GM21737 (cell line): ENCODE measurements around the gene MUC5B.
A peak's percentile ranks its signal among the peaks of the same experiment; 100 is the strongest.
"Not testable (repeated sequence)": the region's sequence is repeated elsewhere in the genome, so short reads cannot be mapped to it uniquely, and the experiment has no call there.

Experiments used
- ATAC-seq: cut with Tn5 transposase; IDR thresholded peaks from one replicate; pipeline ENCODE4 v1.9.1; 2021; ENCODE audit warnings: mild to moderate bottlenecking, moderate library complexity; ENCODE audit not compliant: unreplicated experiment

The MUC5B gene

DNA sequence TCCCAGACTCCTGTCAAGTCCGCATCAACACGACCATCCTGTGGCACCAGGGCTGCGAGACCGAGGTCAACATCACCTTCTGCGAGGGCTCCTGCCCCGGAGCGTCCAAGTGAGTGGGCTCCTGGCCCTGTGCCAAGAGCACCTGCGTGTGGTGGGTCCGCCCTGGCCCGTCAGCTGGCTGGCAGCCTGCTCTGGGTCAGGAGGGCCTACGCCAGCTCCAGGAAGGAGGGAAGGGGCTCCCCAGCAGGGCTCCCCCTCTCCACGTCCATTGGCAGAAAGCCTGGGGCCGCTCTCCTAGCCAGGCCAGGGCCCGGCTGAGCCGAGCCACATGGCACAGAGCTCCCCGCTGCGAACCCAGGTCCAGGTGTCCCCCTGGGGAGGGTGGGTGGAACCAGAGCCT lies 37.8 kb downstream of the MUC5B start:
- no peak for ATAC-seq

DNA sequence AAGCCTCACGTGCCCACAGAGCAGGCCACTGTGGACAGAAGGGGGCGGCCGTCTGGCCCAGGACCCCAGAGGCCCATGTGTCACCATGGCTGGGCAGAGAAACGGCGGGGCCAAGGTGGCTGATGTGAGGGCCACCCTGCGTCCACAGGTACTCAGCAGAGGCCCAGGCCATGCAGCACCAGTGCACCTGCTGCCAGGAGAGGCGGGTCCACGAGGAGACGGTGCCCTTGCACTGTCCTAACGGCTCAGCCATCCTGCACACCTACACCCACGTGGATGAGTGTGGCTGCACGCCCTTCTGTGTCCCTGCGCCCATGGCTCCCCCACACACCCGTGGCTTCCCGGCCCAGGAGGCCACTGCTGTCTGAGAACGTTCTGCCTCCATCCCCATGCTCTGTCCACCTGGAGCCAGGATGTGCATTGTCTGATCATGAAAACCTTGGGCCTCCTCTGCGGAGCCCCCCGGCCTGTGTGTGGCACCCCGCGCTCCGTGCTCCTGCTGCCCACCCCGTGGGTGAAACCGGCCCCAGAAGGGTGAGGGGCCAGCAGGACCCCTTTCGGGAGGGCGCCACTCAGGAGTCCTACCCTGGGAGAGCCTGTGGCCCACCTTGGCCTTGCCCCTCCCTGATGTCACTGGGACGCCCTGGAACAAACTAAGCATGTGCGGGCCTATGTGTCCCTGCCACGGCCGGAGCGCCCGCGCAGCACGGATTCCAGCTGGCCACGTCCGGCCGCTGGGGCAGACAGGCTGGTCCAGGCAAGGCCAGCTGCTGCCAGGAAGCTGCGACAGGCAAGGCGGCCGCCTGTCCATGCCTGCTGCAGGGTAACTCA lies 38.6 kb downstream of the MUC5B start:
- ATAC-seq = no peak

DNA sequence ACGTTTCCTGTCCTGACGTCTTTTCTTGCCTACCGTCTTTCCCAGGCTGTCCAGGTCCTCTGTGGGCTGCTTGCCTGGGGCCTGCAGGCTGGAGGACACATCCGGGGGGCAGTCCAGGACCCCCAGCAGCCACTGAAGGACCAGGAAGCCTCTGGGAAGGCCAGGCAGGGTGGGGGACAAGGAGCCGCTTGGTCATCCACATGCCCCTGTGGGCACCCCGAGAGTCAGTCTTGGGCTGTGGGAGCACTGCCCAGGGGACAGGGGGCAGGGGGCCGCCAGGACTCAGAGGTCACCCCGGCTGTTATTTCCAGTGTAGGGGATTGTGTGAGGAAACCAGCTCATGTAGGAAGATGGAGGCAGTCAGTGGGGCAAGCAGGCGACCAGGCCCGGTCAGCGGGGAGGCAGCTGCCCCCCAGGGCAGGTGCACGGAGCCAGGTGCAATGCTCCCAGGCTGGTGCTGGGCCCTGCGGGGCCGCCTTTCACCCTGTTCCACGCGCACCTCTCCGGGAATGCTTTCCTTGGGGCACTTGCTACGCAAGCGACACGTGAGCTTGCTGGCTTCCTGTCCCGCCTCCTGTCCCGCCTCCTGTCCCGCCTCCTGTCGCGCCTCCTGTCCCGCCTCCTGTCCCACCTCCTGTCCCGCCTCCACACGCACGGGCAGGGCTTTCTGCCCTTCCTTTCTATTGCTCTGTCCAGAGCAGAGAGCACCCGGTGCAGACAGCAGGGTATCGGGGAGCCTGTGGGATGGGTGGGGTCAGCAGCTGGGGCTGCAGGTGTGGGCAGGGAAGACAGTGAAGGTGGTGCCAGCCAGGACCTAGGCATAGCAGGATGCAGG lies 39.5 kb downstream of the MUC5B start:
- peak; percentile 77 for ATAC-seq

DNA sequence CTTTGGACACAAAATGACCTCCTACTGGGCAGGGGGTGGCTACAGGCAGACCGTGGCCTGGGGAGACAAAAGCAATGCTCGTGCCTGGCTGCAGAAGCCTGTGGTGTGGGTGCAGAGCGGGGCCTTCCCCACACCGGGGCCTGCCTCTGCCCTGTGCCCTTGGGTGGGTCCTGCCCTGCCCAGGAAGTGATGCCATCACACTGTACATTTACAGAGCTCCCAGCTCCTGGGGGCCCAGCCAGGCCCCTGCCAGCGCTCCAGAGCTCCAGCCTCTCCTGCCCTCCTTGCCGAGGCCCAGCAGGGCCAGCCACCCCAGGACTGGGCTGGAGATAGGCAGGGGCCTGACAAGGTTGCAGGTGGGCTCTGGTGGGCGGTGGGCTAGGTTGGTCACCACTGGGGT lies 40.1 kb downstream of the MUC5B start:
- ATAC-seq = peak; percentile 10

DNA sequence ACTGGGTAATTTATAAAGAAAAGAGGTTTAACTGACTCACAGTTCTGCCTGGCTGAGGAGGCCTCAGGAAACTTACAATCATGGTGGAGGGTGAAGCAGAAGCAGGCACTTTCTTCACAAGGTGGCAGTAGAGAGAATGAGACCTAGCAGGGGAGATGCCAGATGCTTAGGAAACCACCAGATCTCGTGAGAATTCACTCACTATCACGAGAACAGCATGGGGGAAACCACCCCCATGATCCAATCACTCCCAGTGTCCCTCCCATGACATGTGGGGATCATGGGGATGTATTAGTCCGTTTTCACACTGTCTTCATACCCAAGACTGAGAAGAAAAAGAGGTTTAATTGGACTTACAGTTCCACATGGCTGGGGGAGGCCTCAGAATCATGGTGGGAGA lies 41.6 kb downstream of the MUC5B start:
- not testable (repeated sequence) for ATAC-seq

DNA sequence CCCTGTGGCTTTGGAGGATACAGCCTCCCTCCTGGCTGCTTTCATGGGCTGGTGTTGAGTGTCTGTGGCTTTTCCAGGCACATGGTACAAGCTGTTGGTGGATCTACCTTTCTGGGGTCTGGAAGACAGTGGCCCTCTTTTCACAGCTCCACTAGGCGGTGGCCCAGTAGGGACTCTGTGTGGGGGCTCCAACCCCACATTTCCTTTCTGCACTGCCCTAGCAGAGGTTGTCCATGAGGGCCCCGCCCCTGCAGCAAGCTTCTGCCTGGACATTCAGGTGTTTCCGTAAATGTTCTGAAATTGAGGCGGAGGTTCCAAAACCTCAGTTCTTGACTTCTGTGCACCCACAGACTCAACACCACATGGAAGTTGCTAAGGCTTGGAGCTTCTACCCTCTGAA lies 42.6 kb downstream of the MUC5B start:
- not testable (repeated sequence) for ATAC-seq

DNA sequence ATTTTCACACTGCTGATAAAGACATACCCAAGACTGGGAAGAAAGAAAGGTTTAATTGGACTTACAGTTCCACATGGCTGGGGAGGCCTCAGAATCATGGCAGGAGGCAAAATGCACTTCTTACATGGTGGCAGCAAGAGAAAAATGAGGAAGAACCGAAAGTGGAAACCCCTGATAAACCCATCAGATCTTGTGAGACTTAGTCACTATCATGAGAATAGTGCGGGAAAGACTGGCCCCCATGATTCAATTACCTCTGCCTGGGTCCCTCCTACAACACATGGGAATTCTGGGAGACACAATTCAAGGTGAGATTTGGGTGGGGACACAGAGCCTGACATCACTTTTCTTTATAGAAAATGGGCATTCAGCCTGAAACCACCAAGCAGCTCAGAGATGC lies 44.1 kb downstream of the MUC5B start:
- not testable (repeated sequence) for ATAC-seq

DNA sequence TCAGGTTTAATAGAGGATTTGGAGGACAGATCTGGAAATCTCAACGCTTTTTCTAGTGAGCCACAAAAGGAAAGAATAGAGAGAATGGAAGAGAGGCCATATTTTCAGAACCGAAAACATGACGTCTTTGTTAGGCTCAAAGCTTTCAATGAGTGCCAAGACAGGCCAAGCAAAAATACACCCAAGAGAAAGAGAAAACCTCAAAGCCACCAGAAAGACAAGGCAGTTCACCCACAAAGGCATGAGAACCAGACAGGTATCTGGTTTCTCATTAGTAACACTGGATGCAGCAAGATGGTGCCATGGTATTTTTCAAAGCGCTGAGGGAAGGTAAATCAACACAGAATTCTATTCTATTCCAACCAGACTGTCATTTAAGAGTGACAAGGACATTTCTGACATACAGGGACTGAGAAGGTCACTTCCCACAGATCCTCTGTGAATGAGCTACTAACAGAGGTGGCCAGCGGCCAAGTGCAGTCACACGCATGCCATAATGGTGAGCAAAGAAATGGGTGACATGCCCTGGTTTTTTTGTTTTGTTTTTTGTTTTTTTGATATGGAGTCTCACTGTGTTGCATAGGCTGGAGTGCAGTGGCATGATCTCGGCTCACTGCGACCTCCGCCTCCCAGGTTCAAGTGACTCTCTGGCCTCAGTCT lies 44.7 kb downstream of the MUC5B start:
- no peak for ATAC-seq

DNA sequence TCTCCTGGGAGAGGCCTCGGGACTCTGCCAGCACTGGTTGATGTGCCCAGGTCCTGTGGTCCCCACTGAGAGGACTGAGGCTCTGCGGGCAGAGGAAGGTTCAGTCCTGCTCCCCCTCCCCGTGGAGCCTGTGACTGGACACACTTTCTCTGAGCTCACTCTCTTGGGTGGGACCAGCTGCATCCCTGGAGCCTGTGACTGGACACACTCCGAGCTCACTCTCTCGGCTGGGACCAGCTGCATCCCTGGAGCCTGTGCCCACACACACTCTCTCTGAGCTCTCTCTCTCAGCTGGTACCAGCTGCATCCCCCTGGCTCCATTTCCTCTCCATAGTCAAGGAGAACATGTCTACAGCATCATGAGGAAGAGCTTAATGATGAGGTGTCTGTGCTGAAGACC lies 47.1 kb downstream of the MUC5B start:
- ATAC-seq = no peak

DNA sequence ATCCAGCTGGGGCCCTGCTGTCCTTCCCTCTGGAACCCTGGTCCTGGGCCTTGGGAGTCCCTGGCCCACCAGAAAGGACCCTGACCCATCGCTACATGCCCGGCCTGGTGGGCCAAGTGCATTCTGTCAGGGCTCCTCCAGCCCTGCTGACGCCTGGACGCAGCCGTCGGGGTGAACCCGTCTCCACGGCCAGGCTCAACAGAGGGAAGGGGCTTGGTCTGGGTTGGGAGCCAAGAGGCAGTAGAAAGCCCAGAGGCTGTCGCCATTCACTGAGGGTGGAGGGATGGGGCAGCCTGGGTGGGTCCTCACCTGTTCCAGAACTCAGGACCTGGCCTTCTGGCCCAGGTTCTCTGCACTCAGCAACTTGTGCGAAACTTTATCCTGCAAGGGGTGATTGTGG lies 47.6 kb downstream of the MUC5B start:
- no peak for ATAC-seq

DNA sequence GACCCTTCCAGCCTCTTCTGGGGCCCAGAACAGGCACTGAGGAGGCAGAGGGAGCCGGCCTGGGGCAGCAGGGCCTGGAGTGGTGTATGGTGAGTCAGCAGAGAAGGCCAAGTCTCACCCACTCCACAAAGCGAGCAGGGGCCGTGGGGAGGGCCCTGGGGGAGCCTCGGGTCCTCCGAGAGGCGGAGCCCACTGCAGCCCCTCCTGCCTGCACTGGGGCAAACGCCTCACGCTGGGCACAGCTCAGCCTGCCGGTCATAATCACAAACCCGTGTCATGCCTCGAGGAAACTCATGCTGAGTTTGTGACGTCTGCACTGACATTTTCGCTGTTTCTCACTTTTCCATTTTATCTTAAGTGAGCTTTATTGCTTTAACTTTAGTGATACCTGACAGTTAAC lies 48.1 kb downstream of the MUC5B start:
- no peak for ATAC-seq

DNA sequence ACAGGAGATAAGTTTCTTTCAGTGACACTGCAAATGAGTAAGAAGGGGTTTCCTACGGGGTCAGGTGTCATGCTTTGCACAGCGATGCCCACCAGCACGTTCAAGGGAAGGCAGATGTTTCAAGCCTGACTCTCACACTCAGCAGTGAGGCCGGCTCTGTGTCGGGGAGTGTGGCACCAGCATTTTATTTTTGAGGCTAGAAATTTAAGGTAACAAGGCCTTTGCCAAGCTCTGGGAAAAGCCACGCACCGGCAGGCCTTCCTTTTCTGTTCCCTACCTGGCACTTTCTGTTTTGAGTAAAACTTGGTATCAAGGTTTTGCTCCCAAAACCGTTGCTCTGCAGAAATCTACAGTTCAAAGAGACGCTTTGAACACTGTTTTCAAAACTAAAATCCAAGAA lies 48.5 kb downstream of the MUC5B start:
- ATAC-seq = no peak

DNA sequence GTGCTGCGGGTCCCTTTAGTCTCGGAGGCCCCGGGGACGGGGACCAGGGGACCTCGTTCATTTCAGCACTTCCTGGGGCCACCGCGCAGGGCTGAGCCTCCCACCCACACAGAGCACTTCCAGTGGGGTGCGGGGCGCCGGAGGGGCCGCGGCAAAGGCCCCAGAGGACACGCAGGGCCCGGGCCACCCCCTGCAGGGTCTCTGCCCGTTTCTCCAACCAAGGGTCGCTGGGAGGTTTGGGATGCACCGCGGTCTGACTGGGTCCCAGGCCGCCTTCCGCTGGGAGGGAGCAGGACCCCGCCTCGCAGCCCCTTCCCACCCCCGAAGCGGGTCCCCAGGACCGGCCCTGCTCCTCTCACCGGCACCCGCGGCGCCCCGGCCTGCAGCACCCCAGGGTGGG lies 49.1 kb downstream of the MUC5B start:
- ATAC-seq = no peak

DNA sequence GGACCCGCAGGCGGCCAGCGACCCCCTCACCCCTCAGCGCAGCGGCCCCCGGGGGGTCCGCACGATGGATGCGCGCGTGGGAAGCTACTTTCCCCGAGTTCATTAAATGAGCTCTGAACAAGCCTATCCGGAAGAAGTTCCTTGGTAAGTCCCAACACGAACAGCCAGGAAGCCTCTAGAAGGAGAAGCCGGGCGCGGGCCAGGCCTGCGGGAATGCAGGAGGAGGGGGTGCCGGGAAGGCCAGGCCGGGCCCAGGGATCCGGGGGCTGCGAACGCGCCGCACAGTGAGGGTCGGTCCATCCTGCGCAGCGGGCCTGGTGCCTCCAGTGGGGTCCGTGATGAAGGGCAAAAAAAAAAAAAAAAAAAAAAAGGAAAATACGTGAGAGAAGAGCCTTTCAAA lies 49.7 kb downstream of the MUC5B start:
- no peak for ATAC-seq

DNA sequence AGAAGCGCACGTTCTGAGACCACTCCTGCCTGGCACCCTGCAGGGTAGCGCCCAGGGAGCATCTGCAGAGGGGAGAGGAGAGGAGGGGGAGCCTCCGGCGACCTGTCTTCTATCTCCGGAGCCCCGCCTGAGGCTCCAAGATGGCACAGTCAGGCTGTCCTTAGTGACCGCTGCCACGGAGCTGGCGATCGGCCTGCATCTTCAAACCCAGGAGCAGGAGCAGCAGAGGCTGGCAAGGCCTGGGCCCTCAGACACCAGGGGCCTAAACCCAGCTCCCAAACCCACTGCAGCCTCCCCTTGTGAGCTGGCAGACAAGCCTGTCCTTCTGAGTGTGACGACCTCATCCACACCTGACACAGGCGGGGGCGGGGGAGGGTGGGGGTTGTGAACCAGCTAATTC lies 51.6 kb downstream of the MUC5B start:
- ATAC-seq = no peak

DNA sequence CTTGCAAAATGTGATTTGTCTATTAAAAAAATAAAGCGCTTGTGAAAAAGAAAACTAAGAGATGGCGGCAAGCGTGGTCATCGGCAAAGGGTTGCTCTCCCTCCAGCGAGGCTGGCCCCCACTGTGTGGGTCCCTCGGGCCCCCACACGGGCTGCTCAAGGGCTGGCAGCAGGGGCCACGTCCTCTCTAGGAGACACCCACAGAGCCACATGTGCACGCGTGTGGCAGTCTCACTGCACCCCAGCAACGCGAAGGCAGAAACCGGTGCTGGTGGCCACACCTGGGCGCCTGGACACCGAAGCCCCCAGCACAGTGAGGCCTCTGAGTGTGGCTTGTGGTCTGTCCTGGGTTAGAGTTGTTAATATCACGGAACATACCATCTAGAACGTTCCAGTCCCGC lies 52.2 kb downstream of the MUC5B start:
- no peak for ATAC-seq

DNA sequence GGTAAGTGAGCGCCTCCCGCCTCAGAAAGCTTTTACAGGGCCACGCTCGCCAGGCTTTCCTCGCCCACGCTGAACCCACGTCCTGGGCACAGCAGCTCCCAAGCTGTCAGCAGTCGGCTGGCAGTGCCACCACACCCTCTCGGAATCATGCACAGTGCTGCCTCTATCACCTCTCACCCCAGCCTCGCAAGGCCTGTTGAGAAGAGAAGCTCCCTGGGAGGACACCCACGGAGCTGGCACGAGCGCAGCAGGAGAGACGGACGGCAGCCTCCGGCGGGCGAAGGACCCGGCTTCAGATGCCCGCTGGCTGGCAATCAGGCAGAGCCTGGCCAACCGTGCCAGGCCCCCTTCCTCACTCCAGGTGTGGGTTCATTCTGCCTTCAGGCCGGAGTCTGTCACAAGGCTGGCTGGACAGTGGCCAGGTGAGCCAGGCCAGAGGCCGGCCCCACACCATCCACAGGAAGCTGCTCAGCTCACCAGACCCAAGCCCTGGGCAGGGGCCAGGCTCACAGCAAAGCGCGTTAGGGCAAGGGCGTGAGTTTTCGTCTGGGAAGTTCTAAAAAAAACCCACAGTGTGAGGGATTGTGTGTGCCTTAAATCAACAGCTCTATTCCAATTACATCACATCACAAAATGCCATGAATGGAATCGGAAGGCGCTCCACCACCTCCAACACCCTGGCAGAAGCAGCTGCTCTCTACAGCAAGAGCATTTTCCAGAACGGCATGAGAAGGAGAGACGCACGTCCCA lies 53.4 kb downstream of the MUC5B start:
- no peak for ATAC-seq

DNA sequence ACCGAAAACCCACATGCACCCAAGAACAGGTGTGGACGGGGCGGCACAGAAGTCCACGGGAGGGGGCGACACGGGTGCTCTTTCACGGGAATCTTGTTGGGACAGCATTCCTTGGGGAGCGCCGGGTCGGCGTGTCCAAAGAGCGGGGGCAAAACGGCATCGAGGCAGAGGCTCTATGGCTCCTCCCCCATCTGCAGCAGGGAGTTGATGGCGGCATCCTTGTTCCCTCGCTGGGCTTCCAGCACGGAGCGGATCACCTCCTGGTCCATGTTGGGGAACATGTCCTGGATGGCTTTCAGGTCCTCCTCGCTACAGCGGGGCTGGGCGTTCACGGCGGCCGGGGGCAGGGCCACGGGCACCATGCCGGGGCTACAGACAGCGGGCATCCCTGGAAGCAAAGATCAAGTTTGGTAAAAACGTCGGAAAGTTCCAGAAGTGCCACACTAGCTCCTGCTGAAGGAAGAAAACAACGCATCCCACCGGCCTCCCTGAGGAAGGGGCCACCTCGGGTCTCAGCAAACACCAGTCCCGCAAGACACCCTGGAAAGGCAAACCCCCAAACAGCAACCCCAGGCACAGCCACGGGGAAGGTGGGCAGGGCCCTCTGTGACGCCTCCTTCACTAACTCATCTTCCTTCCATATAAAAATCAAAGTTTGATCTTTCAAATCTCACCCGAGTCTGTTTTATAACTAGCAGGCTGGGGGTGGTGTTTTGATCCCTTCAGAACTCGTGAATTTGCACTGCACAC lies 54.2 kb downstream of the MUC5B start:
- no peak for ATAC-seq

DNA sequence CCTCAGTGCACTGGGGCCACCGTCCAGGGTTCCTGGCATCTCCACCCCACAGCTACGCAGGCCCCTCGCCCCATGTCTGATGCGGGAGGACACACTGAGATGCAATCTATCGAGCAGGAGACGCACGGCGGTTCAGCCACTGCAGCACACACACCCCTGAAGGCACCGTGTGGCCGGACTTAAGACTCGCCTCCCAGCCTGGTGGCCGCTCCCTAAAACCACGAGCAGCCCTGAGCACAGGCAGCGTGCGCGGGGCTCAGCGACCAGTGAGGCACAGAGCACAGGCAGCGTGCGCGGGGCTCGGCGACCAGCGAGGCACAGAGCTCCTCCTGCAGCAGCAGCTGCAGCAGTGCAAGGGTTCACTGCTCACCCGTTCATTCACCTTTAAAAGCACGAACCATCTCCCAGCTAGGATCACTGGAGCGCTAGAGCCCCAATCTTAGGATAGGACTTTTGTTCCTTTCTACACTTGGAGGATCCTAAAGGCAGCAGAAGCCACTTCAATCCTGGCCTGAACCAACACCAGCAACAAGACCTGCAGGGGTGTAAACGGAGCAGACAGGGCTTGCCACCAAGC lies 55.2 kb downstream of the MUC5B start:
- no peak for ATAC-seq
